SU-DHL-6 (cell line): ENCODE measurements around the gene MAP3K15.

Experiments
- H2AFZ ChIP-seq: fragments of 200-600 bp; sonication (generic); 2 replicates; pipeline ENCODE4 v1.6.1; 2014; ENCODE audit warnings: low read depth, mild to moderate bottlenecking, moderate library complexity, mixed read lengths, antibody characterized with exemption, low read length; ENCODE audit not compliant: severe bottlenecking
- H3F3A ChIP-seq: fragments of 200-600 bp; shearing (Covaris generic); 2 replicates; pipeline ENCODE4 v1.6.0; 2016; ENCODE audit warnings: antibody characterized with exemption, mild to moderate bottlenecking; ENCODE audit not compliant: insufficient read depth
- H3K27ac ChIP-seq: fragments of 200-600 bp; sonication (generic); 2 replicates; pipeline ENCODE4 v1.5.1; 2016; ENCODE audit warnings: low read depth, mild to moderate bottlenecking, low read length, moderate library complexity, mixed read lengths
- H3K27me3 ChIP-seq: fragments of 200-600 bp; sonication (generic), shearing (Covaris generic); 2 replicates; pipeline ENCODE4 v1.6.0; 2014; ENCODE audit warnings: mild to moderate bottlenecking, low read length
- H3K36me3 ChIP-seq: fragments of 200-600 bp; sonication (generic); 2 replicates; pipeline ENCODE4 v1.6.1; 2014; ENCODE audit warnings: mild to moderate bottlenecking, low read length, mixed read lengths
- H3K4me2 ChIP-seq: fragments of 300-600, 200-600 bp; shearing (Covaris generic), sonication (generic); 2 replicates; pipeline ENCODE4 v1.6.0; 2014; ENCODE audit warnings: low read length, low read depth, mild to moderate bottlenecking; ENCODE audit not compliant: poor library complexity, severe bottlenecking
- H3K4me3 ChIP-seq: fragments of 200-600 bp; sonication (generic); 2 replicates; pipeline ENCODE4 v1.5.1; 2014; ENCODE audit warnings: antibody characterized with exemption, low read length, mild to moderate bottlenecking, mixed read lengths; ENCODE audit not compliant: insufficient read depth, poor library complexity, severe bottlenecking
- H3K79me2 ChIP-seq: fragments of 200-600 bp; sonication (generic); 2 replicates; pipeline ENCODE4 v1.6.1; 2014; ENCODE audit warnings: mild to moderate bottlenecking, low read length, moderate library complexity; ENCODE audit not compliant: insufficient read depth
- H3K9ac ChIP-seq: fragments of 200-600 bp; sonication (generic); 2 replicates; pipeline ENCODE4 v1.7.0; 2014; ENCODE audit warnings: mild to moderate bottlenecking, low read length
- H3K9me2 ChIP-seq: fragments of 200-600 bp; sonication (generic); replicated peaks from 2 replicates; pipeline ENCODE4 v1.6.1; 2014; ENCODE audit warnings: low read length; ENCODE audit not compliant: insufficient read depth
- H3K9me3 ChIP-seq: fragments of 200-600 bp; sonication (generic); 2 replicates; pipeline ENCODE4 v1.6.1; 2014; ENCODE audit warnings: low read length, mixed read lengths; ENCODE audit not compliant: insufficient read depth
- H4K20me1 ChIP-seq: fragments of 200-600 bp; sonication (generic); 2 replicates; pipeline ENCODE4 v1.6.1; 2014; ENCODE audit warnings: low read depth, mild to moderate bottlenecking, antibody characterized with exemption, low read length, moderate library complexity, mixed read lengths
- CTCF ChIP-seq: fragments of 200-600 bp; sonication (generic); IDR thresholded peaks from one replicate; pipeline ENCODE4 v1.5.1; 2017; ENCODE audit warnings: antibody characterized with exemption, mild to moderate bottlenecking, low read length, moderate library complexity; ENCODE audit not compliant: insufficient read depth, poor library complexity, severe bottlenecking
- EZH2phosphoT487 ChIP-seq: fragments of 200-600 bp; sonication (generic), shearing (Covaris generic); conservative IDR thresholded peaks from 2 replicates; pipeline ENCODE4 v1.6.1; 2018; ENCODE audit warnings: mild to moderate bottlenecking, antibody characterized with exemption, low read length, moderate library complexity, mixed read lengths

MAP3K15 gene

DNA sequence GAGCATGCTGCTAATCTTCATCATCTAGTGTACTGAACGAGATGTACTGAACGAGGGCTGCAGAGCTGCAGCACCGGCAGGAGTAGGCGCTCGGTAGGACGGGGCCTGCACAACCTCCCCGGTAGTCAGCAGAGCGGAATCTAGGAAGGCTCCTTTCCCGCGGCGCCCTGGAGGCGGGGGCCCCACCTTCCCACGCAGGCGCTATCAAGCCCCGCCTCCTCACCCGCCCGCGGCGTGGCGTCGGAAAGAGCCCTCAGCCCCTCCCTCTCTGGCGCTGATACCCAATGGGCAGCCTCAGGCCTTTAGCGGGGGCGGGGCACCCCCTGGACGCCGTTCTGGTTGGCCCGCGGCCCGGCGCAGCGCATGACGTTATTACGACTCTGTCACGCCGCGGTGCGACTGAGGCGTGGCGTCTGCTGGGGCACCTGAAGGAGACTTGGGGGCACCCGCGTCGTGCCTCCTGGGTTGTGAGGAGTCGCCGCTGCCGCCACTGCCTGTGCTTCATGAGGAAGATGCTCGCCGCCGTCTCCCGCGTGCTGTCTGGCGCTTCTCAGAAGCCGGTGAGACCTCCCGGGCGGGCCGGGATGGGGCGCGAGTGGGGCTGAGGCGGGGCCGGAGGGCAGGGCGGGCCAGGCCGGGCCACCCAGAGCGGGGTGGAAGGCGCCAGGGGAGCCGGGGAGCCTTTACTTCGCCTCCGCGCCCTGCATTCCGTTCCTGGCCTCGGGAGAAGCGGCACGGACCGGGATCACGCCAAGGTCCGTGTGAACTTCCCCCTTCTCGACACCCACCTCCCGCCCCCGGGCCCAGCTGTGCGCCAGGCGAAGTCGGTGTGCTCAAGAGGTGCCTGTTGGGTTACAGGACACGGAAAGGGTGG lies 171.5 kb downstream of the MAP3K15 start, which contains the start of gene PDHA1:
PDHA1 (plus strand) TSS at position 393 of the 874 bp plus-strand sequence; CDS start at position 504, 111 bp downstream.
- peak within 1 kb of the TSS; percentile 71 for H2AFZ ChIP-seq
- H4K20me1 ChIP-seq, result no peaks in the 10 kb centered on the region
- peaks cover 35% of the 10 kb centered on the region for H3K79me2 ChIP-seq
- peak within 1 kb of the TSS; percentile 93 for H3K4me2 ChIP-seq
- no peaks in the 10 kb centered on the region for H3K36me3 ChIP-seq
- no peak for TF ChIP-seq EZH2phosphoT487
- peak within 1 kb of the TSS; percentile 77 for H3K4me3 ChIP-seq
- peak within 1 kb of the TSS; percentile 81 for H3K9ac ChIP-seq
- no peaks in the 10 kb centered on the region for H3K9me3 ChIP-seq
- H3K27ac ChIP-seq, result peak within 1 kb of the TSS; percentile 29
- H3F3A ChIP-seq, result no peaks in the 10 kb centered on the region
- H3K9me2 ChIP-seq, result no peaks in the 10 kb centered on the region
- H3K27me3 ChIP-seq, result no peaks in the 10 kb centered on the region

DNA sequence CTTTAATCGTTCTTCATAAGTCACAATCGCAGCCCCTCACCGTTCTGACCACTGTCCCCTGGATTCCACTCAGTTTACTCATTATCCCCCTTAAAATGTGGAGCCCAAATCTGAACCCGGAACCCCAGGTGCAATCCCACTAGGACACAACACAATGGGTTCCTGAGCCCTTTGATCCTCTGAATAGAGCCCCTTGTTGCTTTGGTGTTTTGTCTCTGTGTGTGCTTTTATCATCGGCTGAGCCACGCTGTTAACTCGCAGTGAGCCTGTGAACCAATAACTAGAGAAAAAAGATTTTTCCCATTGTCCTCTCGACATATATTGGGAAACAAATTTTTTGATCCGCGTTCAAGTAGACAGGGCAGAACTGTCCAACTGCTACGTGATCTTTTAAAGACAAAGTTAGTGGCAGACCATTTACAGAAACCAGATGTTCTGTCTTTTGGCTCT lies 172.2 kb downstream of the MAP3K15 start:
- H3F3A ChIP-seq, result no peaks in the 10 kb centered on the region
- peak overlapping the region; percentile 55 for H3K4me3 ChIP-seq
- no peaks in the 10 kb centered on the region for H4K20me1 ChIP-seq
- H3K36me3 ChIP-seq, result no peaks in the 10 kb centered on the region
- peaks cover 35% of the 10 kb centered on the region for H3K79me2 ChIP-seq
- H3K9me3 ChIP-seq, result no peaks in the 10 kb centered on the region
- peak overlapping the region; percentile 82 for H3K4me2 ChIP-seq
- H3K9ac ChIP-seq, result peak overlapping the region; percentile 81
- peak overlapping the region; percentile 20; the same call in 1 of the 2 replicates for H3K27ac ChIP-seq
- H2AFZ ChIP-seq, result peak overlapping the region; percentile 71
- TF ChIP-seq EZH2phosphoT487 (no peak), CTCF (no peak)
- H3K9me2 ChIP-seq, result no peaks in the 10 kb centered on the region
- H3K27me3 ChIP-seq, result no peaks in the 10 kb centered on the region

GRCh38 chrX:19342331-19342906 lies 172.9 kb downstream of the MAP3K15 start:
- Histone ChIP-seq H3K27me3 (no peaks in the 10 kb centered on the region), H3K4me3 (no peak overlapping the region), H3K79me2 (peaks cover 35% of the 10 kb centered on the region), H4K20me1 (no peaks in the 10 kb centered on the region), H3K9me2 (no peaks in the 10 kb centered on the region), H3K4me2 (no peak overlapping the region), H3K36me3 (no peaks in the 10 kb centered on the region), H2AFZ (peak overlapping the region; percentile 54), H3F3A (no peaks in the 10 kb centered on the region), H3K27ac (no peak overlapping the region), H3K9ac (no peak overlapping the region; the same call in 1 of the 2 replicates), H3K9me3 (no peaks in the 10 kb centered on the region)
- TF ChIP-seq CTCF, result no peak
- no peak for TF ChIP-seq EZH2phosphoT487
